ENCODE results near the gene S100A16. TPM values are rescaled to one million over a fixed set of nuclear protein-coding genes. Genes with fewer than 3 reads are reported as not detected.

S100A16 gene
- total and polyA plus RNA-seq, 9 of the 15 experiments (the other 6 are each of a cell fraction or from before 2014, with no cell fraction given), result 1.6 to 6.9 (median 4.3) TPM

DNA sequence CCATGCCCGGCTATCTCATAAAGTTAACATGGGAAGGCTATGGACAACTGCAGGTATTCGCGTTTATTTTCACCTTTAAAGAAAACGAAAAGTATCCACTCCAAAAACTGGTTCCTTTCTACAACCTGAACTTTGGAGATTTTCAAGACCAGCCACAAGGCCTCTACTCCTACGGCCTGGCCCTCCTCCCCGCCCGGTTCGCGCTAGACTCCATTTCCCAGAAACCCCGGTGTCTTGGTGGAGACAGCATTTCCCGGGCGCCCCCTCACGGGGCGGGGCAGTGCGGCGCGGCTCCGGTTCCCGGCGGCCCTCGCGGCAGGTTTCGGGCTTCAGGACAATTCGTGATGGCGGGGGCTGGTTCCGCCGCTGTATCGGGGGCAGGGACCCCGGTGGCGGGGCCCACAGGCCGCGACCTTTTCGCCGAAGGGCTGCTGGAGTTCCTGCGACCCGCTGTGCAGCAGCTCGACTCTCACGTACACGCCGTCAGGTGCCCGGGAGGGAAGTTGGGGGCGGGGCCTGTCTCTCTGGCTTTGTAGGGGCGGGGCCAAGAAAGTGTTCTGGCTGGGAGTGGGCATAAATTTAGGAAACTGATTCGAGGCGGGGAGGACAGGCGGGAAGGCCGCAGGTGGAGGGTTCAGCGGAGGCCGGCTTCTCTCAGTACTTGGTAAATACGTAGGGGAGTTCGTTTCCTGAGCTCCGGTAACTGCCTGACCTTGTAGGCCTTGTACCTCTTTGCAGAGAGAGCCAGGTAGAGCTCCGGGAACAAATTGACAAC, 45.6 kb upstream of the S100A16 start, which contains the start of gene SNAPIN (continued):
- TF ChIP-seq ESRRA (IDR thresholded peaks at IDR 0.05; ENCODE audit: borderline replicate concordance, low read depth) (peak; percentile 47; the same call in 1 of the 2 replicates), SUPT5H (IDR thresholded peaks at IDR 0.05) (peak; percentile 86), CHD2 (IDR thresholded peaks at IDR 0.05; ENCODE audit: low read depth, low read length) (no peak), ELF1 (tag; IDR thresholded peaks at IDR 0.05) (peak; percentile 86), ZFX (CRISPR knock-in tag; IDR thresholded peaks at IDR 0.05) (peak; percentile 98), DIDO1 (tag; IDR thresholded peaks at IDR 0.05; ENCODE audit: low read depth) (peak; percentile 66; the same call in 1 of the 2 replicates), RBBP5 (IDR thresholded peaks at IDR 0.05; ENCODE audit: borderline replicate concordance, insufficient read depth, low read length, poor library complexity, severe bottlenecking) (peak; percentile 99), ZNF316 (IDR thresholded peaks at IDR 0.05) (no peak), ATF7 (IDR thresholded peaks at IDR 0.05) (peak; percentile 81), ZNF436 (CRISPR knock-in tag; IDR thresholded peaks at IDR 0.05) (no peak), SETDB1 (IDR thresholded peaks at IDR 0.05; ENCODE audit: low read length) (no peak), ZBTB7A (IDR thresholded peaks at IDR 0.05; ENCODE audit: borderline replicate concordance, control insufficient read depth, low read depth, low read length) (peak; percentile 48; the same call in 1 of the 2 replicates), CXXC5 (CRISPR knock-in tag; IDR thresholded peaks at IDR 0.05) (peak; percentile 80), NONO (IDR thresholded peaks at IDR 0.05; ENCODE audit: low read depth in 2 of 2, low read length in 1 of 2) (no peak), POLR2A (conservative IDR thresholded peaks at IDR 0.05) (peak; percentile 87), GTF2E2 (tag; IDR thresholded peaks at IDR 0.05) (0 out of 2 replicates have a peak, but pooled peaks have one; percentile 43), IFI16 (CRISPR knock-in tag; IDR thresholded peaks at IDR 0.05) (no peak), SMC3 (conservative IDR thresholded peaks at IDR 0.05; ENCODE audit: insufficient read depth, low read depth, low read length) (no peak), RAD21 (CRISPR knock-in tag; conservative IDR thresholded peaks at IDR 0.05 in 1 of 2, IDR thresholded peaks at IDR 0.05 in 1 of 2) (0 out of 4 replicates have a peak, but pooled peaks of 1 of the 2 experiments have one; percentile 6), RBFOX2 (IDR thresholded peaks at IDR 0.05; ENCODE audit: low read depth, low read length) (peak; percentile 94), PHF20 (IDR thresholded peaks at IDR 0.05; ENCODE audit: partially characterized antibody) (peak; percentile 92), ESRRB (CRISPR knock-in tag; IDR thresholded peaks at IDR 0.05; ENCODE audit: borderline replicate concordance) (no peak), POLR2G (IDR thresholded peaks at IDR 0.05; ENCODE audit: low read depth, low read length) (peak; percentile 96), ZBTB17 (CRISPR knock-in tag; IDR thresholded peaks at IDR 0.05) (no peak), ARNT (IDR thresholded peaks at IDR 0.05) (no peak), GABPA (tag; conservative IDR thresholded peaks at IDR 0.05; ENCODE audit: low read depth) (peak; percentile 84)
- TF ChIP-seq, protein P1, sequence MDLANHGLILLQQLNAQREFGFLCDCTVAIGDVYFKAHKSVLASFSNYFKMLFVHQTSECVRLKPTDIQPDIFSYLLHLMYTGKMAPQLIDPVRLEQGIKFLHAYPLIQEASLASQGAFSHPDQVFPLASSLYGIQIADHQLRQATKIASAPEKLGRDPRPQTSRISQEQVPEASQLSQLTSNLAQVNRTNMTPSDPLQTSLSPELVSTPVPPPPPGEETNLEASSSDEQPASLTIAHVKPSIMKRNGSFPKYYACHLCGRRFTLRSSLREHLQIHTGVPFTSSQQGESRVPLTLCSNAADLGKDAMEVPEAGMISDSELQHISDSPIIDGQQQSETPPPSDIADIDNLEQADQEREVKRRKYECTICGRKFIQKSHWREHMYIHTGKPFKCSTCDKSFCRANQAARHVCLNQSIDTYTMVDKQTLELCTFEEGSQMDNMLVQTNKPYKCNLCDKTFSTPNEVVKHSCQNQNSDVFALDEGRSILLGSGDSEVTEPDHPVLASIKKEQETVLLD (IDR thresholded peaks at IDR 0.05), result no peak
- TF ChIP-seq, protein P2, sequence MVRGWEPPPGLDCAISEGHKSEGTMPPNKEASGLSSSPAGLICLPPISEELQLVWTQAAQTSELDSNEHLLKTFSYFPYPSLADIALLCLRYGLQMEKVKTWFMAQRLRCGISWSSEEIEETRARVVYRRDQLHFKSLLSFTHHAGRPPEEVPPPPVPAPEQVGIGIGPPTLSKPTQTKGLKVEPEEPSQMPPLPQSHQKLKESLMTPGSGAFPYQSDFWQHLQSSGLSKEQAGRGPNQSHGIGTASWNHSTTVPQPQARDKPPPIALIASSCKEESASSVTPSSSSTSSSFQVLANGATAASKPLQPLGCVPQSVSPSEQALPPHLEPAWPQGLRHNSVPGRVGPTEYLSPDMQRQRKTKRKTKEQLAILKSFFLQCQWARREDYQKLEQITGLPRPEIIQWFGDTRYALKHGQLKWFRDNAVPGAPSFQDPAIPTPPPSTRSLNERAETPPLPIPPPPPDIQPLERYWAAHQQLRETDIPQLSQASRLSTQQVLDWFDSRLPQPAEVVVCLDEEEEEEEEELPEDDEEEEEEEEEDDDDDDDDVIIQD (CRISPR knock-in tag; IDR thresholded peaks at IDR 0.05), result no peak

Data from K562 (cell line).